ENCODE data around the gene MGAT5.
A peak's percentile ranks its signal among the peaks of the same experiment; 100 is the strongest.
"Not testable (repeated sequence)": the region's sequence is repeated elsewhere in the genome, so short reads cannot be mapped to it uniquely, and the experiment has no call there.

Gene MGAT5

GRCh38 chr2:134279417-134279816, 25.5 kb downstream of the MGAT5 start:
- no peak for DNase-seq (ENCODE audit: low read depth in 3 of 3)

GRCh38 chr2:134280231-134280630, 26.4 kb downstream of the MGAT5 start:
- no peak for DNase-seq (ENCODE audit: low read depth in 3 of 3)

- no peak for DNase-seq (ENCODE audit: low read depth in 3 of 3)
Observed at GRCh38 chr2:134280726-134281125, 26.9 kb downstream of the MGAT5 start.

- no peak for DNase-seq (ENCODE audit: low read depth in 3 of 3)
Observed at GRCh38 chr2:134281815-134282419, 28.0 kb downstream of the MGAT5 start.

- DNase-seq (ENCODE audit: low read depth in 3 of 3): peak in 2 of 3 experiments; percentile 31 to 44
Observed at GRCh38 chr2:134282629-134283400, 28.9 kb downstream of the MGAT5 start.

- DNase-seq (ENCODE audit: low read depth in 3 of 3): no peak
Observed at GRCh38 chr2:134283661-134284060, 29.8 kb downstream of the MGAT5 start.

- DNase-seq (ENCODE audit: low read depth in 3 of 3): no peak
Observed at GRCh38 chr2:134284119-134284670, 30.3 kb downstream of the MGAT5 start.

GRCh38 chr2:134287323-134287722, 33.5 kb downstream of the MGAT5 start:
- DNase-seq (ENCODE audit: low read depth in 3 of 3): no peak

- no peak for DNase-seq (ENCODE audit: low read depth in 3 of 3)
Observed at GRCh38 chr2:134288814-134289213, 34.9 kb downstream of the MGAT5 start.

- DNase-seq (ENCODE audit: low read depth in 3 of 3): no peak
Observed at GRCh38 chr2:134289225-134289624, 35.4 kb downstream of the MGAT5 start.

GRCh38 chr2:134290358-134290757, 36.5 kb downstream of the MGAT5 start:
- DNase-seq (ENCODE audit: low read depth in 3 of 3): no peak

- no peak for DNase-seq (ENCODE audit: low read depth in 3 of 3)
Observed at GRCh38 chr2:134292514-134292913, 38.6 kb downstream of the MGAT5 start.

GRCh38 chr2:134293719-134294537, 40.1 kb downstream of the MGAT5 start:
- no peak for DNase-seq (ENCODE audit: low read depth in 3 of 3)

GRCh38 chr2:134294598-134294997, 40.7 kb downstream of the MGAT5 start:
- DNase-seq (ENCODE audit: low read depth in 3 of 3): not testable (repeated sequence)

- no peak for DNase-seq (ENCODE audit: low read depth in 3 of 3)
Observed at GRCh38 chr2:134295441-134295840, 41.6 kb downstream of the MGAT5 start.

GRCh38 chr2:134296301-134296700, 42.4 kb downstream of the MGAT5 start:
- no peak for DNase-seq (ENCODE audit: low read depth in 3 of 3)

GRCh38 chr2:134299334-134299733, 45.5 kb downstream of the MGAT5 start:
- no peak for DNase-seq (ENCODE audit: low read depth in 3 of 3)

- no peak for DNase-seq (ENCODE audit: low read depth in 3 of 3)
Observed at GRCh38 chr2:134300585-134300984, 46.7 kb downstream of the MGAT5 start.

- DNase-seq (ENCODE audit: low read depth in 3 of 3): no peak
Observed at GRCh38 chr2:134301099-134301927, 47.4 kb downstream of the MGAT5 start.

GRCh38 chr2:134301928-134302260, 48.0 kb downstream of the MGAT5 start:
- DNase-seq (ENCODE audit: low read depth in 3 of 3): no peak

- DNase-seq (ENCODE audit: low read depth in 3 of 3): no peak
Observed at GRCh38 chr2:134304394-134305108, 50.7 kb downstream of the MGAT5 start.
